Head of caudate nucleus (tissue), 42 donors: Measurements from ENCODE around the gene DCST2.

ENCODE experiments used
- DNase-seq, 42 donors: peaks; one replicate each; pipeline versions ENCODE4 v3.0.0 to v3.0.0-alpha.2; 2020 to 2021; ENCODE audit warnings: mixed read lengths in 7 of 42
- intact Hi-C: fragments of 100-400 bp; cut with DNase I; formaldehyde crosslinking; loops from one replicate; pipeline ENCODE4 v1.15.0; 2022

DCST2 gene

DNA sequence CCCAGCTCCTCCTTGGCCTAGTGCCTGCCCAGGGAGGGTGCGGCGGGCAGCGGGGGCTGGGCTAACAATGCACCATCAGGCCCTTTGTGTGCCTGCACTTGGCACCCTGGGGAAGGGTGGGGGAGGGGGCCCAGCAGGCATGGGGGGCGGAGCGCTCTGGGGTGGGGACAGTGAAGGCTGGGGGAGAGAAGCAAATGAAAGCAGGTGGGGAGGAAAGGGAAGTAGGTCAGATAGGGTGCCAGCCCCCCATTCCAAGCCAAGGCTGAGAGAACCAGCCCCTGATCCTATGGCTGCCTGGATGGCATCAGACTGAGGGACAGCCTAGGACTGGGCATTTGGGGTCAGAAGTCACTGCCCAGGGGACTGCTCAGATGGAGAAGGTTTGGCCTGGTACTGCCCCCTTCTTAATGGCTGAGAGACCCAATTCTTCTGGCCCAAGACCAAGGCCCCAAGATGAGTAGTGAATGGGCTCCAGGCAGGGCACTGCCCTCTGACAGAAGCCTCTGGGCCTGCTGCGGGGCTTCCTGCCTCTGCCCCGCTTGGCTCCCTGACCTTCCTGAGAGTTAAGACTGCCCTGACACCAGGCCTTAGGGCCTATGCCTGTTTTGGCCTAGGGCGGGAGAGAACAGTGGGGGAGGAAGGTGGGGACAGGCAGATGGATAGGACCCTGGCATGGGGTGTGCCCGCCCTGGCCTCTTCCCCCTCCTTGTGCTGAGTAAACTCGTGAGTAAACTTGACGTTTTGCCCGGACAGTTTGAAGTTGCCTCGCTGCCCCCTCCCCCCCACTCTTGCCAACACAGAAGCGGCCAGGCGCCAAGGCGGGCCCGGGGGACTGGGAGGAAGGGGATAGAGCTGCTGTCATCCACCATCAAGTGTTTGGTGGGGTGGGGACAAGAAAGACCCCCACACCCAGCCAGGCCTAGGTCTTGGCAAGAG is 28.2 kb downstream of the DCST2 start:
- DNase-seq, result peak; percentile 55 to 91 (median 76)
- intact Hi-C loops, result loop anchor here (10.0 kb wide), 1 partner anchor 59 kb away; the partner anchor contains the start of gene EFNA4

DNA sequence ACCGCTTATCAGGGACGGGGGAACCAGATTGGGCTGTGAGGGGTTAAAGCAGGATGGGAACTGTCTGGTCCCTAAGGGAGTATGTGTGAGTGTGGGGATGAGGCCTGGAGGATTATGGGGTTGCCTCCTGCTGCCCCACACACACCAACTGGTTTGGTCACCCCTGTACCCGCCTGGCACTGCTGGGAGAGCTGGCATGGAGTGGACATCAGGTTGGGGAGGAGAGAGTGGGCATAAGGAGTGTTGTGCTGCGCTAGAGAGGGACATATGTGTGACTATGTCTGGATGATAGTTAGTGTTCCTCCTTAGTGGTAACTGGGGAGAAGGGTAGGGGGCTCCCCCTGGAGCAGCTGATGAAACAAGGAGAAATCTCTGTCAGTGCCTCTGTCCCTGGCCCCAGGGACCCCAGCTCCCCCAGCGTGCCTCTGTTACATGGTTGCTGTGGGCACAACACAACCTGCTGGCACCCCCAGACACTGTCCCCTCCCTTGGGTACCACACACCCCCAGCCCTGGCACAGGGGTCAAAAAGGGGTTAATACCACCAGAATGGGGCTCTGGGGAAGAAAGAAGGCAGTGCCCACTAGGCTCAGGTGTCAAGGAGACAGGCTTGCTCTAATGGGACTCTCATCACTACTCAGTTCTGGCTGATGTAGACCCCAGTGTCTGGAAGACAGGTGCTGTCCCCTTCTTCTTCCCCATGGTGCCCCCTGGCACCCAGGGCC is 29.1 kb downstream of the DCST2 start:
- intact Hi-C loops, result loop anchor here (5.0 to 10.0 kb wide), 2 partner anchors 37 to 60 kb away; partner anchors contain the start of gene EFNA4
- peak in 9 of 42 donors; percentile 21 to 72 (median 43) for DNase-seq

DNA sequence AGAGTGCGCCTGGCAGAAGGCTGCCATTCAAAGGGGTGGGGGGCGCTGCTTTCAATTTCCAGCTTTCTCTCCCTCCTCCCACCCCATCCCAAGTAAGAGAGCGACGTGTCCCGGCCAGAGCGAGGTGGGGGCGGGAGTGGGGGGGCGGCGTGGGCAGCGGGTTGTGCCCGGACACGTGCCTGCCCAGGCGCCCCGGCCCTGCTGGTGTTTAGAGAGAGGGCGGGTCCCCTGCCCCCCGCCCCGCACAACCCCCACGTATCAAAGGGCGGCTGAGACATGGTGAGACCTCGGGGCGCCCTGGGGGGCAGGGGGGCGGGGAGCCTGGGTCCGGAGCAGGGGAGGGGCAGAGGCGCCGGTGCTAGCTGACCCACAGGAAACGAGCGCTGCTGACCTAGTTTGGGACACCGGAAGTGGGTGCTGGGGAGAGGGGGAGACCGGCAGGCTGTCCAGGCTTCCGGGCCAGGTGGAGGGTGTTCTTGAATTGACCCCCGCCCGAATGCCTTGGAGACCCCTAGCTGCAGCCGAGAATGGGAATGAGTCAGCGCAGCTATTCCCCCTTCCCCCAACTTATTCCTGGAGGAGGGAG is 29.7 kb downstream of the DCST2 start:
- intact Hi-C loops, result loop anchor here (5.0 to 10.0 kb wide), 2 partner anchors 37 to 61 kb away; partner anchors contain the start of gene EFNA4
- peak in 30 of 42 donors; percentile 26 to 83 (median 58) for DNase-seq

DNA sequence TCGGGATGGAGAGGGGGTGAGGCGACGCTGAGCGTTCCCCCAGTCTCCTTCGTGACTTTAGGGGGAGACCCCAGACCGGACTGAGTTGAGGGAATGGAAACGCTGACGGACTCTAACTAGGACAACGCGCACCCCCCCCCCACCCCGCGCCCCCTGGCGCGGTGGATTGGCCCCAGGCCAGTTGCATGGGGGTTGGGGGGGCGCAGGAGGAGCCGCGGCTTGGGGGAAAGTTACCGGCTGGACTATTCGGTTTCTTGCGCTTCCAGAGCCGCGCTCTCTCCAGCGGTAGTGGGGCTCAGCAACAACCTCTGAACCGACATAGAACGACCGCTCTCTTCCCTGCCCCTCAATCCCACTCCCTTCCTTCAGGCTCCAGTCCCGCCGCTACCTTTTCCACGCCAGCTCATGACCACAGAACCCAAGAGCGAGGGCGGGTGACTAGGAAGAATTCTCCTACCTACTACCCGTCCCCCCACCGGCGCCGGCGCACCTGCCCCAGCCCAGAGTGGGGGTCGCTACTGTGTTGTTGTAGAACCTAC is 30.3 kb downstream of the DCST2 start:
- DNase-seq, result peak in 18 of 42 donors; percentile 22 to 77 (median 44)
- intact Hi-C loops, result loop anchor here (5.0 to 10.0 kb wide), 2 partner anchors 36 to 62 kb away; partner anchors contain the start of gene EFNA4

DNA sequence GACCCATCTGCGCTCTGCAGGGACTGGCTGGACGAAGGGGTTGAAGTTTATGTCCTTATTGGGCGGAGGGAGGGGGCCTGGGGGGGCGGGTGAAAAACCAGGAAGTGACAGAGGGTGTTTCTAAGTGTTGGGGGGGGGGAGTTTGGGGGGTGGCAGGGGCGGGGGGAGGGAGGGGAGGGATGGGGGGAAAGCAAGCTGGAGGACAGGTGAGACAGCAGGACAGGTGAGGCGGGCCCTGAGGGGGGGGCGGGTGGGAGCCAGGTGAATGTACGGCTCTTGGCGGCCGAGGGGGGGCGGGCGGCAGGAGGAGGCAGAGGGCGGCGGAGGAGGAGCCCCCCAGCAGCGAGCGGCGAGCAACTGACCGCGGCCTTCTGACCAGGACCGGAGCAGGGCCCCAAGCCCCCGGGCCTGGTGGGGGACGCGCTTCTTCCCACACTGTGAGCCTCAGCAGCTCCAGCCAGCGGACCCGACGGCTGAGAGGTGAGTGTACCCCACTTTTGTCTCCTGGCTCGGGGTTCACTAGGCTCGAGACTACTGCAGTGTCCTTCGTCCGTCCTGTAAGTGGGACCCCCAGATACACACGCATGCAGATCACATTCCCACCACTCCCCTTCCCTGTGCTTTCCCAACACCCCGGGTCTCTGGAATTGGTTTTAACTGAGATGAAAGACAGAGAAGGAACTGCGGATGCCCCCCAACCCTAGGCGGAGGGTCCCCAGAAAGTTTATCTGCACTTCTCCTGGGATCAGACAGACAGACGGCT is 30.9 kb downstream of the DCST2 start, which contains the start of gene ZBTB7B:
Gene ZBTB7B (plus strand): TSS at position 339 of the 763 bp plus-strand sequence. CDS start 11,859 bp downstream, outside the sequence.
- DNase-seq, result peak in 10 of 42 donors; percentile 16 to 67 (median 42)
- intact Hi-C loops, result loop anchor here (5.0 to 10.0 kb wide), 2 partner anchors 35 to 62 kb away; partner anchors contain the start of gene EFNA4

DNA sequence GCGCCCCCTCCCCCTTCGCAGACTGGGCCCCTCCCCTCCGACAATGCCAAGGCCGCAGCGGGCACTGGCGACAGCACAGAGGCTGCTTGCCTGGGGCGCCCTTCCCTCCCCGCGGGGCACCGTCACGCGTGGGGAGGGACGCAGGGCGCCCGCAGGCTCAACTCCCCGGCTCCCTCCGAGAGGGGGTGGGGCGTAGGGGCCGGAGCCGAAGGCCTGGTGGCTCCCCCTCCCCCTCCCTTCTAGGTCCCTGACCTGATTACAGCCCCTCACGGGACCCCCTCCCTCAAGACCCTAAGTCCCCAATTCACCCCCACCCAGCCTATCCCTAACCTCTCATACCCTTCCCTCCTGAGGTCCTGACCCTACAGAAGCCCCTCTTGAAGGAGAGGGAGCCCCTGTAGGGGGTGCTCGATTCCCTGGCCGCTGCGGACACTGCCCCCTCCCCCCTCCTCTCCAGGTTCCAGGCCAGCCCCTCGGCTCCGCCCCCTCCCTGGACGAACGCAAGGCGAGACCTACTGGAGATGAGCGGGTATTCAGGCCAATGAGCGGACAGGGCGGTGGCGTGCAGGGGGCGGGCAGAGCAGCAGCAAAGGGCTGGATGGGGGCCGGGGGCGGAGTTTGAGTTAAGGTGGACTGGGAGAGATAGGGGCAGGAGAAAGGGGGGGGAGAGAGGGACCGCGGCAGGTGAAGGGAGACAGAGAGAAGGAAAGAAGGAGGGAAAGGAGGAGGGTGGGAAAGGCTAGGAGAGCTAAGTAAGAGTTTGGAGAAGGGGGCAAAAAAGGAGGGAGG is 31.7 kb downstream of the DCST2 start:
- DNase-seq, result peak; percentile 100
- intact Hi-C loops, result loop anchor here (2.0 to 10.0 kb wide), 3 partner anchors 19 to 63 kb away; partner anchors contain the start of genes EFNA4 and FLAD1

DNA sequence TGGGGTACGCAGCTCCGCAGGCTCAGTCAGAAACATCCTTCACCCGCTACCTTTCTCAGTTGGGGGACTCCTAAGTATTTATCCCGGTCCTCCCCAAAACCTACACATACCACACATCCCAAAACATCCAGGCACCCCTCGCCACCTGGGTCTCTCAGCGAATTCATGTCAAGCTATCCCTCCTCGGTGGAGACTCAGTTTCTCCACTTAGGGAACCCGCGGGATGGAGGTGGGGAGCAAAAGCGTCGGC is 32.2 kb downstream of the DCST2 start:
- DNase-seq, result no peak
- intact Hi-C loops, result loop anchor here (2.0 to 10.0 kb wide), 3 partner anchors 19 to 63 kb away; partner anchors contain the start of genes EFNA4 and FLAD1

DNA sequence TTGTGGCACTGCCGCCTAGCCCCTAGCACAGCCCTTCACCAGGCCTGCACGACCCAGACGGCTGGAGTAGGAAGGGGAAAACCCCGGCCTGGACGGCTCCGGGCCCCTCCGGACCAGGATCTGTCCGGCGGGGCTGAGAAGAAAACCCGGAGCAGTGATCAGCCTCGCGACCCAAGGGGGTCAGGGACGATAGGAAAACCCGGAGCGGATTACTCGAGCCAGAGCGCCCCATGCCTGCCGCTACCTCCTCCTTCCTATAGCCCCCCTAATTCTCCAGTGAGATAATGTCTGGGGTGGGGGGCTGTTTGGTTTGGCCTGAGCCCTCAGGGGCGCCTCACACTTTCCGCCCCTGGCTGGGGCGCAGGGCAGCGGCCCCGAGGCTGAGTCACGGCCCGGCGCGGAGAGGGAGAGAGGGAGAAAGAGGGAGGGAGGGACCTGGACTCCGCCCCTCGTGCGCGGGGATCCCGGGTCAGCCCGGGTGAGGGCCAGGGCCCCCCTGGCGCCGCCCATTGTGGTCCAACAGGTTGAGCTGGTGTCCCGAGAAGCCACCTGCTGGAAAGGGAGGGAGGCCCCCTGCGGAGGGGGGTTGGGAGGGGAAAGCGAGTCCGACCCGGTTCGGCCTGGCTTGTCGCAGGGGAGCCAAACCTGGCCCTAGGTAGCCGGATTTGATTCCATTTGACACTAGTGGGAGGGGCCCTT is 32.7 kb downstream of the DCST2 start:
- DNase-seq, result peak; percentile 73 to 94 (median 86)
- intact Hi-C loops, result loop anchor here (2.0 to 10.0 kb wide), 3 partner anchors 18 to 64 kb away; partner anchors contain the start of genes EFNA4 and FLAD1

DNA sequence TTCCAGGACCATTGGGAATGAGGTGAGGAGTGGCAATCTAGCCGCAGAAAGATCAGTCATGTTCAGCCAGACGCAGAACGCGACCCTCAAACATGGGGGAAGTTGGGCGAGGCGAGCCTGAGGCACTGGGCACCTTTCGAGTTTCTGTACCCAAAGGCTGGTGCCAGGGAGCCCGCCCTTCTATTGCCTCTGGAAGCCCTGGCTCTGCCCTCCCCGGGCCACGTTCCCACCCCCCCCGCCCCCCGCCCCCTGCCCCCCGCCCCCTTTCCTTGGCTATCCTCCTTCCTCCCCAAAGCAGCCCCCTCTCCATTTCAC is 33.2 kb downstream of the DCST2 start:
- DNase-seq, result peak in 21 of 42 donors; percentile 20 to 72 (median 53)
- intact Hi-C loops, result loop anchor here (2.0 to 10.0 kb wide), 3 partner anchors 18 to 64 kb away; partner anchors contain the start of genes EFNA4 and FLAD1

DNA sequence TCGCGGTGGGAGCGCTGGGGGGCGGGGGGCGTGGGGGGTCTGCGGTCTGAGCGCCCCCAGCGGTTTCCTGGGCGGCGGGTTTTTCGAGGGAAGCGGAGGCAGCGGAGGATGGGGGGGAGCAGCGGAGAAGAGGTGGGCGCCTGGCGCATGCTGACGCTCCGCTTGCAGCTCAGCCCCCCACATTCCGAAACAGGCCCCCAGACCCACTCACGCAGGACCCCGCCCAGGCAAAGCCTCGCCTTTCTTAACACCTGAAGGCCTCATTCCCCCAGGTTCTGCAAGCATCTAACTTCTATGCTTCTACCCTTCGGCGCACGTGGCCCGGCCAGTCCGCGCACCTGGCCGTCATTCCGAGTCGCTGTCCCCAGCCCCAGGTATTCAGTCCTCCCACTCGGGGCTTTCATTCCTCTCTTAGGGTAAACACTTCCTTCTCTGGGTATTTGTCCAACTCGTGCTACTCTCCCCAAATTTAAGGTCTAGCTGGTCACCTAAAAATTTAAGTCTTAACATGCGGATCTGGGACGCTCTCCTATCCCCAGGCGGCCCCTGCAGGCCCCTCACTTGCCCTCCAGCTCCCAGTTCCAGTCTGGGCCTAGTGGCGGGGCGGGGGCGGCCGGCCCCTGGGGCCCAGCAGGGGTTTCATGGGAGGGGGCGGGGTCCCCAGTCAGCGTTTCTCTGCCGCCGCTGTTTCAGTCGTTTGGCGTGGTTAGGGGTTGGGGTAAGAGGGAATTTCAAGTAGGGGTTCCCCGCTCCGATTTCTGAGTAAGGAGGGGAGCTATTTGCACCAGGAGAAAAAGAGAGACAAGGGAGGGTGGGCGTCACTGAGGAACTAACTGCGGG is 33.8 kb downstream of the DCST2 start:
- peak in 3 of 42 donors; percentile 18 to 31 (median 26) for DNase-seq
- intact Hi-C loops, result loop anchor here (2.0 to 10.0 kb wide), 3 partner anchors 17 to 65 kb away; partner anchors contain the start of genes EFNA4 and FLAD1

DNA sequence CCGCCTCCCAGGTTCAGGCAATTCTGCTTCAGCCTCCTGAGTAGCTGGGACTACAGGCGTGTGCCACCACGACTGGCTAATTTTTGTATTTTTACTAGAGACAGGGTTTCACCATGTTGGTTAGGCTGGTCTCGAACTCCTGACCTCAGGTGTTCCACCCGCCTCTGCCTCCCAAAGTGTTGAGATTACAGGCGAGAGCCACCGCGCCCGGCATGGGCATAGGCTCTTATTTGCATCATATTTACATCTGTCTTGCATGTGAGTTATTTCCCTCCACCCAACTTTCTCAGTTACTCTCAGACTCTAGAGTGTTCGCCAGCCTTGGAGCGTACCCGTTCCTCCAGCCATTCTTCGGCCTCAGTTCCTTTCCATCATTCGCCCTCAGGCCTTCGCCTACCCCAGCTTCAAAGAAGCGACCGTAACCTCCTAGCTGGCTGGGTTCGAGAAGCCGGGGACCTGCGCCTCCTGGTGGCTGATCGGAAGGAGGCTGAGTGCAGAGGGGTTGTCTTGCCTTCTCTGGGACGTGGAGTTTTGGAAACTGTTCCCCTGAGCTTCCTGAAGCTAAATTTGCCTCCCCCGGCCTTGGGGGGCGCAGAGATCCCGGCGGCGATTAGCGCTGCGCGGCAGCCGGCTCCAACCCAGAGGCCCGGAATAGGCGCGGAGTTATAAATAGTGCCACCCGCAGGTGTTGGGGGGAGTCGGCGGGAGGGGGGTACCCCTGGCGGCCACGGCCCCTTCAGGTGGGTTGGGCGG is 34.6 kb downstream of the DCST2 start:
- DNase-seq, result peak in 41 of 42 donors; percentile 52 to 89 (median 78)
- intact Hi-C loops, result no loop called here

DNA sequence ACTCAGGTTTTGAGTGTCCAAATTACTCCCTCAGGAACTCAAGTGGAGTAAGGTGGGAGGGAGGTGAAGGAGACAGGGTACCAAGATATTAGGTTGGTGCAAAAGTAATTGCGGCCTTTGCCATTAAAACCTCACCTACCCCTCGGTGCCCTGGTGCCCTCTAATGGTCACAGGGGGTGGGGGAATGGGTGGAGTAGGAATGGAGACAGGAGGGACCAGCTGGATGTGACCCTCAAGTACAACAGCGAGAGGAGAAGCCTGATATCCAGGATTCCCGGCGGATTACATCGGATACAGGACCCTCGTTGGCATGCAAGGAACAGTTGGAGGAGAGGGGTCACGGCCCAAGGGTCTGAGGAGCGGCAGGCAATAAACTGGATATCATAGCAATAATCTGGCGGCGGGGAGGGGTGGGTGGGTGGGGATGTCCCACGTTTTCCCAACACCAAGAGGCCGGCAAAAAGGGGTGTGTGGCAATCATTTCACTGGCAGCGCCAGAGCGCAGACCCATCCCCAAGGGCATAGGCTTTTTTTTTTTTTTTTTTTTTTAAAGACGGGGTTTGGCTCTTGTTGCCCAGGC is 35.3 kb downstream of the DCST2 start:
- DNase-seq, result no peak
- intact Hi-C loops, result no loop called here

DNA sequence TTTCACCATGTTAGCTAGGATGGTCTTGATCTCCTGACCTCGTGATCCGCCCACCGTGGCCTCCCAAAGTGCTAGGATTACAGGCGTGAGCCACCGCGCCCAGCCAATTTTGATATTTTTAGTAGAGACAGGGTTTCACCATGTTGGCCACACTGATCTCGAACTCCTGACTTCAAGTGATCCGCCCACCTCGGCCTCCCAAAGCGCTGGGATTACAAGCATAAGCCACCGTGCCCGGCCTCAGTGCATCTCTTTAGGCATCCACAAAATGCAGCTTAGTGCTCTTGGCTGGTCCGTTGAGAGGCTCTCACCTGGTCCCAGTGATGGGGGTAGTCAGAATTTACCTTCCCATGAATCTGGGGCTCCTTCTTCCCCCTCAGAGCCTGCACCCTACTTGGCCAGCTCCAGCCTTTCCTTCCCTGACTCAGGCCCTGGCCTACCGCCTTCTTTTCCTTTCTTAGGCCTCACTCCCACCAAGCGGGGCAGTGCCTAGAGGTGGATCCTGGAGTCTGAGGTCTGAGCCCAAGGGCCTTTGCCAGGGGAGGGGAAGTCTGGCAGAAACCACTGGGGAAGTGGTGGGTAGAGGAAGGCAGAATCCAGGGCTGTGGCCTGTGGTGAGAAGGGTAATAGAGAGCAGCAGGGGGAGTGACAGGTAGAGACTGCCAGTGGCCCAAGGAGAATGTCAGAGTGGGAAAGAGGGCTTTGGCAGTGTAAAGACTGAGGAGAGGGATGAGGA is 36.4 kb downstream of the DCST2 start:
- intact Hi-C loops, result no loop called here
- DNase-seq, result no peak
